Neural progenitor cell (in vitro differentiated cells): ENCODE results near the gene TRIM44. TPM values are rescaled to one million over a fixed set of nuclear protein-coding genes. Genes with fewer than 3 reads are reported as not detected.
"Not testable (repeated sequence)": the region's sequence is repeated elsewhere in the genome, so short reads cannot be mapped to it uniquely, and the experiment has no call there.

Experiments used
- DNase-seq: peaks from one replicate; pipeline ENCODE4 v3.0.0-alpha.2; 2016; ENCODE audit warnings: low spot score
- H2AFZ ChIP-seq: fragments of 200-600 bp; sonication (generic); replicated peaks from 2 replicates; pipeline ENCODE4 v1.6.1; 2016; ENCODE audit warnings: antibody characterized with exemption
- H3F3A ChIP-seq: fragments of 200-600 bp; sonication (generic); 2 replicates; pipeline ENCODE4 v1.6.1; 2016; ENCODE audit warnings: antibody characterized with exemption, low read depth
- H3K27ac ChIP-seq: fragments of 200-600 bp; sonication (generic); 2 replicates; pipeline ENCODE4 v1.5.1; 2016; ENCODE audit warnings: mild to moderate bottlenecking
- H3K27me3 ChIP-seq: fragments of 200-600 bp; sonication (generic); 2 replicates; pipeline ENCODE4 v1.6.1; 2016; ENCODE audit warnings: mild to moderate bottlenecking, moderate library complexity
- H3K36me3 ChIP-seq: fragments of 200-600 bp; sonication (generic); 2 replicates; pipeline ENCODE4 v1.5.1; 2016
- H3K4me1 ChIP-seq: fragments of 200-600 bp; sonication (generic); 2 replicates; pipeline ENCODE4 v1.6.1; 2016; ENCODE audit warnings: mixed run types
- H3K4me2 ChIP-seq: fragments of 200-600 bp; sonication (generic); 2 replicates; pipeline ENCODE4 v1.6.1; 2016
- H3K4me3 ChIP-seq: fragments of 200-600 bp; sonication (generic); 2 replicates; pipeline ENCODE4 v1.5.1; 2016
- H3K79me2 ChIP-seq: fragments of 200-600 bp; sonication (generic); 2 replicates; pipeline ENCODE4 v1.6.1; 2016; ENCODE audit warnings: low read depth
- H3K9ac ChIP-seq: fragments of 200-600 bp; sonication (generic); 2 replicates; pipeline ENCODE4 v1.6.1; 2016
- H3K9me3 ChIP-seq: fragments of 200-600 bp; sonication (generic); 2 replicates; pipeline ENCODE4 v1.5.1; 2016; ENCODE audit warnings: low read depth
- H4K20me1 ChIP-seq: fragments of 200-600 bp; sonication (generic); 2 replicates; pipeline ENCODE4 v1.6.1; 2016; ENCODE audit warnings: low read depth
- H3K27ac Mint-ChIP-seq: 3 replicates; pipeline ENCODE4 v1.8.0; 2021; ENCODE audit warnings: mixed read lengths
- H3K27me3 Mint-ChIP-seq: 2 replicates; pipeline ENCODE4 v1.8.0; 2022; ENCODE audit warnings: low read depth, mild to moderate bottlenecking, inconsistent platforms, moderate library complexity, mixed read lengths; ENCODE audit not compliant: insufficient read depth
- H3K36me3 Mint-ChIP-seq: 3 replicates; pipeline ENCODE4 v1.8.0; 2021; ENCODE audit warnings: mixed read lengths
- H3K4me1 Mint-ChIP-seq: 3 replicates; pipeline ENCODE4 v1.8.0; 2021; ENCODE audit warnings: mixed read lengths
- H3K4me3 Mint-ChIP-seq: 3 replicates; pipeline ENCODE4 v1.8.0; 2021; ENCODE audit warnings: mild to moderate bottlenecking, moderate library complexity, mixed read lengths
- H3K9me3 Mint-ChIP-seq: 3 replicates; pipeline ENCODE4 v1.8.0; 2020; ENCODE audit warnings: mixed read lengths
- EZH2 ChIP-seq: fragments of 200-600 bp; sonication (generic); IDR thresholded peaks from 2 replicates; pipeline ENCODE4 v1.6.1; 2017; ENCODE audit warnings: antibody characterized with exemption, mild to moderate bottlenecking, moderate library complexity
- EZH2phosphoT487 ChIP-seq: fragments of 200-600 bp; sonication (generic); IDR thresholded peaks from 2 replicates; pipeline ENCODE4 v1.6.1; 2017; ENCODE audit warnings: antibody characterized with exemption
- total RNA-seq: library from RNA; depleted of rRNA; stranded (reverse); fragments of >200 nt; gene quantifications from 2 replicates; pipeline ENCODE4 v1.2.3, GENCODE V29; 2015; ENCODE audit warnings: low replicate concordance
- TF ChIP-seq, protein P1 (sequence below): fragments of 200-600 bp; sonication (generic); IDR thresholded peaks from 2 replicates; pipeline ENCODE4 v1.5.1; 2017; ENCODE audit warnings: antibody characterized with exemption, mild to moderate bottlenecking

TRIM44 gene
- total RNA-seq, 1 donor from 2014 or later, result 44.1 TPM

DNA sequence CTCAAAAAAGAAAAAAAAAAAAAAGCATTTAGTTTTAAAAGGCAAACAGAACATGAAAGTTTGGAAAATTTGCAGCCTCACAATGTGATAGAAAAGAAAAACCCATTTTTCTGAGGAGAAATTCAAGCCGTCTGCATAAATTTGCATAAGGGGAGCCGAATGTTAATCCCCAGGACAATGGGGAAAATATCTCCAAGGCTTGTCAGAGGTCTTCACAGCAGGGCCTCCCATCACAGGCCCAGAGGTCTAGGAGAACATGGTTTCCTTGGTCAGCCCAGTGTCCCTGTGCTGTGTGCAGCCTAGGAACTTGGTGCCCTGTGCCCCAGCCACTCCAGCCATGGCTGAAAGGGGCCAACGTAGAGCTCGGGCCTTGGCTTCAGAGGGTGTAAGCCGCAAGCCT is 109.1 kb downstream of the TRIM44 start:
- Mint-ChIP-seq H3K4me1 (no peaks in the 10 kb centered on the region), H3K9me3 (peaks cover 64% of the 10 kb centered on the region), H3K27me3 (no peaks in the 10 kb centered on the region), H3K36me3 (peaks cover 43% of the 10 kb centered on the region), H3K27ac (no peak overlapping the region), H3K4me3 (no peak overlapping the region)
- Histone ChIP-seq H3K27ac (no peak overlapping the region), H3F3A (no peaks in the 10 kb centered on the region), H3K27me3 (no peaks in the 10 kb centered on the region), H4K20me1 (no peaks in the 10 kb centered on the region), H3K9ac (no peak overlapping the region), H3K36me3 (no peaks in the 10 kb centered on the region), H3K4me2 (no peak overlapping the region), H3K9me3 (peaks cover 9% of the 10 kb centered on the region), H3K4me1 (no peaks in the 10 kb centered on the region), H3K79me2 (peaks cover 34% of the 10 kb centered on the region), H2AFZ (no peak overlapping the region), H3K4me3 (no peak overlapping the region)
- no peak for TF ChIP-seq EZH2
- TF ChIP-seq, protein P1, sequence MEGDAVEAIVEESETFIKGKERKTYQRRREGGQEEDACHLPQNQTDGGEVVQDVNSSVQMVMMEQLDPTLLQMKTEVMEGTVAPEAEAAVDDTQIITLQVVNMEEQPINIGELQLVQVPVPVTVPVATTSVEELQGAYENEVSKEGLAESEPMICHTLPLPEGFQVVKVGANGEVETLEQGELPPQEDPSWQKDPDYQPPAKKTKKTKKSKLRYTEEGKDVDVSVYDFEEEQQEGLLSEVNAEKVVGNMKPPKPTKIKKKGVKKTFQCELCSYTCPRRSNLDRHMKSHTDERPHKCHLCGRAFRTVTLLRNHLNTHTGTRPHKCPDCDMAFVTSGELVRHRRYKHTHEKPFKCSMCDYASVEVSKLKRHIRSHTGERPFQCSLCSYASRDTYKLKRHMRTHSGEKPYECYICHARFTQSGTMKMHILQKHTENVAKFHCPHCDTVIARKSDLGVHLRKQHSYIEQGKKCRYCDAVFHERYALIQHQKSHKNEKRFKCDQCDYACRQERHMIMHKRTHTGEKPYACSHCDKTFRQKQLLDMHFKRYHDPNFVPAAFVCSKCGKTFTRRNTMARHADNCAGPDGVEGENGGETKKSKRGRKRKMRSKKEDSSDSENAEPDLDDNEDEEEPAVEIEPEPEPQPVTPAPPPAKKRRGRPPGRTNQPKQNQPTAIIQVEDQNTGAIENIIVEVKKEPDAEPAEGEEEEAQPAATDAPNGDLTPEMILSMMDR, result no peak
- TF ChIP-seq EZH2phosphoT487, result no peak
- DNase-seq, result no peak

DNA sequence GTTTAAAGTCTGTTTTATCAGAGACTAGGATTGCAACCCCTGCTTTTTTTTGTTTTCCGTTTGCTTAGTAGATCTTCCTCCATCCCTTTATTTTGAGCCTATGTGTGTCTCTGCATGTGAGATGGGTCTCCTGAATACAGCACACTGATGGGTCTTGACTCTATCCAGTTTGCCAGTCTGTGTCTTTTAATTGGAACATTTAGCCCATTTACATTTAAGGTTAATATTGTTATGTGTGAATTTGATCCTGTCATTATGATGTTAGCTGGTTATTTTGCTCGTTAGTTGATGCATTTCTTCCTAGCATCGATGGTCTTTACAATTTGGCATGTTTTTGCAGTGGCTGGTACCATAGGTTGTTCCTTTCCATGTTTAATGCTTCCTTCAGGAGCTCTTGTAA is 114.7 kb downstream of the TRIM44 start:
- peaks cover 12% of the 10 kb centered on the region for H3K9me3 ChIP-seq
- Mint-ChIP-seq H3K9me3 (peaks cover 60% of the 10 kb centered on the region), H3K36me3 (peaks cover 45% of the 10 kb centered on the region), H3K4me1 (peaks cover 13% of the 10 kb centered on the region)
- H3K27ac Mint-ChIP-seq, H3K4me1 ChIP-seq, H3K4me3 ChIP-seq, H3K36me3 ChIP-seq, H3K9ac ChIP-seq, H3K4me2 ChIP-seq, H2AFZ ChIP-seq, H3K4me3 Mint-ChIP-seq, H3K27me3 ChIP-seq, H4K20me1 ChIP-seq, H3K27ac ChIP-seq, DNase-seq, H3K27me3 Mint-ChIP-seq, H3F3A ChIP-seq: not testable (repeated sequence)
- peaks cover 42% of the 10 kb centered on the region for H3K79me2 ChIP-seq

DNA sequence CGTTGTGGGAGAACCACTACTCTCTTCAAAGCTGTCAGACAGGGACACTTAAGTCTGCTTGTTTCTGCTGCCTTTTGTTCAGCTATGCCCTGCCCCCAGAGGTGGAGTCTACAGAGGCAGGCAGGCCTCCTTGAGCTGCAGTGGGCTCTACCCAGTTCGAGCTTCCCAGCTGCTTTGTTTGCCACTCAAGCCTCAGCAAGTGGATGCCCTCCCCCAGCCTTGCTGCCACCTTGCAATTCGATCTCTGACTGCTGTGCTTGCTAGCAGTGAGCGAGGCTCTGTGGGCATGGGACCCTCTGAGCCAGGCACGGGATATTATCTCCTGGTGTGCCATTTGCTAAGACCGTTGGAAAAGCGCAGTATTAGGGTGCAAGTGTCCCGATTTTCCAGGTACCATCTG is 116.4 kb downstream of the TRIM44 start:
- not testable (repeated sequence) for H3K36me3 ChIP-seq, DNase-seq, H3K27me3 Mint-ChIP-seq, H3K27me3 ChIP-seq, H4K20me1 ChIP-seq, H3K27ac Mint-ChIP-seq, H3F3A ChIP-seq, H3K9ac ChIP-seq, H3K27ac ChIP-seq, H2AFZ ChIP-seq, H3K4me2 ChIP-seq, H3K4me3 ChIP-seq, H3K4me3 Mint-ChIP-seq, H3K4me1 ChIP-seq
- H3K79me2 ChIP-seq, result peaks cover 29% of the 10 kb centered on the region
- peaks cover 30% of the 10 kb centered on the region for H3K36me3 Mint-ChIP-seq
- peaks cover 44% of the 10 kb centered on the region for H3K9me3 Mint-ChIP-seq
- H3K9me3 ChIP-seq, result peaks cover 12% of the 10 kb centered on the region
- peaks cover 13% of the 10 kb centered on the region for H3K4me1 Mint-ChIP-seq

DNA sequence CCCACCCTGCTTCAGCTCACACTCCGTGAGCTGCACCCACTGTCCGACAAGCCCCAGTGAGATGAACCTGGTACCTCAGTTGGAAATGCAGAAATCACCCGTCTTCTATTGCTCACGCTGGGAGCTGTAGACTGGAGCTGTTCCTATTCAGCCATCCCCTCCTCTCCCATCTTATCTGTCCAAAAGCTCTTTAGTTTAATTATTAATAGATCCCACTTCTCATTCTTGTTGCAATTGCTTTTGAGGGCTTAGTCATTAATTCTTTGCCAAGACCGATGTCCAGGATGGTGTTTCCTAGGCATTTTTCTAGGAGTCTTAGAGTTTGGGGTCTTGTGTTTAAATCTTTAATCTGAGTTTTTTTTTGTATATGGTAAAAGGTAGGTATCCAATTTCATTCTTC is 116.8 kb downstream of the TRIM44 start:
- H3K27ac ChIP-seq, result no peak overlapping the region
- no peaks in the 10 kb centered on the region for H4K20me1 ChIP-seq
- H3K27ac Mint-ChIP-seq, result no peak overlapping the region
- peaks cover 39% of the 10 kb centered on the region for H3K9me3 Mint-ChIP-seq
- H3K4me1 ChIP-seq, result peaks cover 9% of the 10 kb centered on the region
- H3K79me2 ChIP-seq, result peaks cover 25% of the 10 kb centered on the region
- TF ChIP-seq EZH2phosphoT487 (no peak), EZH2 (no peak)
- TF ChIP-seq, protein P1, result no peak
- H3K4me3 ChIP-seq, result no peak overlapping the region
- peaks cover 28% of the 10 kb centered on the region for H3K36me3 Mint-ChIP-seq
- no peaks in the 10 kb centered on the region for H3K27me3 Mint-ChIP-seq
- no peaks in the 10 kb centered on the region for H3F3A ChIP-seq
- H2AFZ ChIP-seq, result no peak overlapping the region
- no peak for DNase-seq
- peaks cover 13% of the 10 kb centered on the region for H3K4me1 Mint-ChIP-seq
- H3K9me3 ChIP-seq, result peaks cover 7% of the 10 kb centered on the region
- no peak overlapping the region for H3K4me3 Mint-ChIP-seq
- H3K36me3 ChIP-seq, result no peaks in the 10 kb centered on the region
- H3K4me2 ChIP-seq, result no peak overlapping the region
- no peak overlapping the region for H3K9ac ChIP-seq
- H3K27me3 ChIP-seq, result no peaks in the 10 kb centered on the region
